Suprapubic skin (tissue), 4 donors: ENCODE measurements around the gene DNPH1.

Source experiments
- POLR2A ChIP-seq, 2 donors: fragments of 450-650 bp; IDR thresholded peaks; one replicate each; pipeline ENCODE4 v1.6.1; 2017; ENCODE audit warnings: antibody characterized with exemption in 2 of 2, mild to moderate bottlenecking in 2 of 2, moderate library complexity in 2 of 2
- POLR2AphosphoS5 ChIP-seq, 3 donors: sonication (generic); formaldehyde crosslinking; IDR thresholded peaks; one replicate each; pipeline ENCODE4 v1.6.1; 2017; ENCODE audit warnings: antibody characterized with exemption in 3 of 3
- TF ChIP-seq, protein P1 (sequence below), 2 donors: fragments of 200-600 bp in 1 of 2; fragments of 450-650 bp in 1 of 2; sonication (generic) in 1 of 2; IDR thresholded peaks; one replicate each; pipeline ENCODE4 v1.5.1; 2016 to 2019; ENCODE audit warnings: antibody characterized with exemption in 2 of 2, mild to moderate bottlenecking in 1 of 2, moderate library complexity in 1 of 2

- TF ChIP-seq, protein P1, sequence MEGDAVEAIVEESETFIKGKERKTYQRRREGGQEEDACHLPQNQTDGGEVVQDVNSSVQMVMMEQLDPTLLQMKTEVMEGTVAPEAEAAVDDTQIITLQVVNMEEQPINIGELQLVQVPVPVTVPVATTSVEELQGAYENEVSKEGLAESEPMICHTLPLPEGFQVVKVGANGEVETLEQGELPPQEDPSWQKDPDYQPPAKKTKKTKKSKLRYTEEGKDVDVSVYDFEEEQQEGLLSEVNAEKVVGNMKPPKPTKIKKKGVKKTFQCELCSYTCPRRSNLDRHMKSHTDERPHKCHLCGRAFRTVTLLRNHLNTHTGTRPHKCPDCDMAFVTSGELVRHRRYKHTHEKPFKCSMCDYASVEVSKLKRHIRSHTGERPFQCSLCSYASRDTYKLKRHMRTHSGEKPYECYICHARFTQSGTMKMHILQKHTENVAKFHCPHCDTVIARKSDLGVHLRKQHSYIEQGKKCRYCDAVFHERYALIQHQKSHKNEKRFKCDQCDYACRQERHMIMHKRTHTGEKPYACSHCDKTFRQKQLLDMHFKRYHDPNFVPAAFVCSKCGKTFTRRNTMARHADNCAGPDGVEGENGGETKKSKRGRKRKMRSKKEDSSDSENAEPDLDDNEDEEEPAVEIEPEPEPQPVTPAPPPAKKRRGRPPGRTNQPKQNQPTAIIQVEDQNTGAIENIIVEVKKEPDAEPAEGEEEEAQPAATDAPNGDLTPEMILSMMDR (IDR thresholded peaks at IDR 0.05): no peak
- TF ChIP-seq POLR2AphosphoS5 (IDR thresholded peaks at IDR 0.05) (no peak), POLR2A (IDR thresholded peaks at IDR 0.05) (no peak)
These were observed 32.9 kb downstream of the DNPH1 start for GRCh38 chr6:43196337-43196736.
